PFSK-1 (cell line): ENCODE results near the gene TIGD6.

Source experiments
- FOXP2 ChIP-seq: optimal IDR thresholded peaks from 2 replicates; pipeline ENCODE3; 2011; ENCODE audit warnings: borderline replicate concordance, control low read depth, inconsistent platforms; ENCODE audit not compliant: insufficient read depth; ENCODE audit errors: extremely low read length, extremely low read depth
- POLR2AphosphoS5 ChIP-seq: IDR thresholded peaks from 2 replicates; pipeline ENCODE4 v1.6.1; 2012; ENCODE audit warnings: low read depth, mild to moderate bottlenecking, control low read depth, low read length, moderate library complexity
- REST ChIP-seq, 2 experiments: IDR thresholded peaks; 2 replicates each; pipeline versions ENCODE4 v1.6.1 to v1.8.0; 2011 to 2012; ENCODE audit warnings: low read depth in 2 of 2, low read length in 2 of 2, control low read depth in 1 of 2, inconsistent platforms in 1 of 2, mild to moderate bottlenecking in 1 of 2, moderate library complexity in 1 of 2; ENCODE audit not compliant: insufficient read depth in 1 of 2
- SIN3A ChIP-seq: IDR thresholded peaks from 2 replicates; pipeline ENCODE4 v1.6.1; 2012; ENCODE audit warnings: mild to moderate bottlenecking, low read length, moderate library complexity, borderline replicate concordance; ENCODE audit not compliant: insufficient read depth
- TAF1 ChIP-seq: IDR thresholded peaks from 2 replicates; pipeline ENCODE4 v1.6.1; 2012; ENCODE audit warnings: low read length, control low read depth, borderline replicate concordance; ENCODE audit not compliant: insufficient read depth

TIGD6 gene

GRCh38 chr5:149988126-149988525 is 12.3 kb downstream of the TIGD6 start:
- TF ChIP-seq FOXP2, result no peak
- TF ChIP-seq POLR2AphosphoS5, result no peak
- TF ChIP-seq SIN3A, result no peak
- TF ChIP-seq REST (IDR thresholded peaks at IDR 0.05; ENCODE audit: insufficient read depth in 1 of 2, low read depth in 2 of 2, low read length in 2 of 2), result no peak
- no peak for TF ChIP-seq TAF1

DNA sequence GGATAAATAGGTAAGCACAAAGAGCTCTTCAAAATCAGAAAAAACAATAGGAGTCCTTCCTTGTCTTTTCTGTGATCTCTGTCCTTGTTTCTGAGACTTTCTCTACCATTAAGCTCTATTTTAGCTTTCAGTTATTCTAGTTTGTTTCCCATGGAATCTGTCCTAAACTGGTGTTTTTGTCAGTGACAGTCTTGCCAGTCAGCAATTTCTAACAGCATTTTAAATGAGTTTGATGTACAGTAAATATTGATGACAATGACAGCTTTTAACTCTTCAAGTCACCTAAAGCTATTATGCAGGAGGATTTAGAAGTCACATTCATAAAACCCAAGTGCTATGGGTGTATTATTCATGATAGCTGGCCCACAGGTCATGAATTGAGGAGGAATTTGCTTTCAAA is 17.9 kb downstream of the TIGD6 start:
- TF ChIP-seq SIN3A (no peak), FOXP2 (no peak)

- no peak for TF ChIP-seq POLR2AphosphoS5
- no peak for TF ChIP-seq SIN3A
- TF ChIP-seq FOXP2, result no peak
- no peak for TF ChIP-seq TAF1
- no peak for TF ChIP-seq REST (IDR thresholded peaks at IDR 0.05; ENCODE audit: insufficient read depth in 1 of 2, low read depth in 2 of 2, low read length in 2 of 2)
These were observed 19.2 kb downstream of the TIGD6 start for GRCh38 chr5:149981206-149981605.

DNA sequence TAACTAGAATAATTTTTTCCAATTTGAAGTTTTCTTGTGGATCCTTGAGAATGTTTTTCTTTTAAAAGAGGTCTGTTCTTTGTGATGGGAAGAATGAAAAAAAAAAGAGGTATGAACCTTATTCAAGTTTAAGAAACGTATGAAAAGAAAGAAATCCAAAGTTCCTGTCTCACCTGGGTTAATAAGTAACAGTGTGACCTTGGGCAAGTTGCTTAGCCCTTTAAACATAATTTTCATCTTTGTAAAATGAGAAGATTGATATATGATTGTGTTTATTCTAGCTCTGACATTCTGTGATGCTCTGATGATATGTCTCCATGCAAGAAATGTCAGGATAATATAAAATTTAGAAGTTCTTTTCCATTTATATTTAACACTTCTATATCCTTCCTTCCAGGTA is 20.6 kb downstream of the TIGD6 start:
- TF ChIP-seq FOXP2, result no peak
- no peak for TF ChIP-seq REST (IDR thresholded peaks at IDR 0.05; ENCODE audit: insufficient read depth in 1 of 2, low read depth in 2 of 2, low read length in 2 of 2)
- TF ChIP-seq TAF1, result no peak
- no peak for TF ChIP-seq SIN3A
- no peak for TF ChIP-seq POLR2AphosphoS5

GRCh38 chr5:149975409-149975808 is 25.0 kb downstream of the TIGD6 start:
- TF ChIP-seq TAF1, result no peak
- no peak for TF ChIP-seq POLR2AphosphoS5
- no peak for TF ChIP-seq REST (IDR thresholded peaks at IDR 0.05; ENCODE audit: insufficient read depth in 1 of 2, low read depth in 2 of 2, low read length in 2 of 2)
- no peak for TF ChIP-seq SIN3A
- TF ChIP-seq FOXP2, result no peak
